H9 (cell line): Measurements from ENCODE around the gene ACP4. TPM values are rescaled to one million over a fixed set of nuclear protein-coding genes. Genes with fewer than 3 reads are reported as not detected.

Experiments
- DNase-seq: peaks from one replicate; pipeline ENCODE4 v3.0.0-alpha.2; 2017
- H2AFZ ChIP-seq: one replicate; pipeline ENCODE4 v1.6.1; 2013; ENCODE audit warnings: mild to moderate bottlenecking, low read length, control low read depth, moderate library complexity
- H2AK5ac ChIP-seq: 2 replicates; pipeline ENCODE4 v1.6.1; 2013; ENCODE audit warnings: low read length, control low read depth, mixed read lengths; ENCODE audit not compliant: insufficient read length
- H2BK120ac ChIP-seq: one replicate; pipeline ENCODE4 v1.6.1; 2013; ENCODE audit warnings: low read depth, mild to moderate bottlenecking, low read length, control low read depth, inconsistent platforms; ENCODE audit not compliant: poor library complexity, severe bottlenecking
- H2BK12ac ChIP-seq: 2 replicates; pipeline ENCODE4 v1.6.1; 2013; ENCODE audit warnings: low read length, control low read depth, mixed read lengths, low read depth; ENCODE audit not compliant: insufficient read length
- H2BK15ac ChIP-seq: 2 replicates; pipeline ENCODE4 v1.6.1; 2013; ENCODE audit warnings: low read depth, low read length, control low read depth
- H2BK20ac ChIP-seq: one replicate; pipeline ENCODE4 v1.6.1; 2013; ENCODE audit warnings: low read depth, mild to moderate bottlenecking, low read length, control low read depth, inconsistent platforms; ENCODE audit not compliant: poor library complexity, severe bottlenecking
- H2BK5ac ChIP-seq: 2 replicates; pipeline ENCODE4 v1.6.1; 2013; ENCODE audit warnings: low read length, control low read depth, mixed read lengths; ENCODE audit not compliant: insufficient read length
- H3K14ac ChIP-seq: 2 replicates; pipeline ENCODE4 v1.6.1; 2013; ENCODE audit warnings: low read length, control low read depth; ENCODE audit not compliant: insufficient read depth
- H3K18ac ChIP-seq: 2 replicates; pipeline ENCODE4 v1.6.1; 2013; ENCODE audit warnings: low read depth, mild to moderate bottlenecking, mixed read lengths, low read length, control low read depth; ENCODE audit not compliant: insufficient read length
- H3K23ac ChIP-seq: 2 replicates; pipeline ENCODE4 v1.6.1; 2013; ENCODE audit warnings: low read length, control low read depth, mixed read lengths, low read depth; ENCODE audit not compliant: insufficient read length
- H3K23me2 ChIP-seq: 2 replicates; pipeline ENCODE4 v1.6.1; 2013; ENCODE audit warnings: low read depth, mild to moderate bottlenecking, mixed read lengths, low read length, control low read depth; ENCODE audit not compliant: insufficient read length, poor library complexity, severe bottlenecking
- H3K27ac ChIP-seq: 2 replicates; pipeline ENCODE4 v1.5.1; 2013; ENCODE audit warnings: low read length, control low read depth, mixed read lengths, low read depth; ENCODE audit not compliant: insufficient read length
- H3K27me3 ChIP-seq: 2 replicates; pipeline ENCODE4 v1.6.1; 2013; ENCODE audit warnings: low read length, control low read depth, inconsistent platforms; ENCODE audit not compliant: insufficient read depth
- H3K4ac ChIP-seq: 2 replicates; pipeline ENCODE4 v1.6.1; 2013; ENCODE audit warnings: low read depth, mild to moderate bottlenecking, control low read depth, inconsistent platforms, low read length, moderate library complexity
- H3K4me1 ChIP-seq: 2 replicates; pipeline ENCODE4 v1.6.1; 2013; ENCODE audit warnings: low read length, control low read depth, inconsistent platforms; ENCODE audit not compliant: insufficient read depth
- H3K4me2 ChIP-seq: 2 replicates; pipeline ENCODE4 v1.6.1; 2013; ENCODE audit warnings: low read length, control low read depth, mixed read lengths; ENCODE audit not compliant: insufficient read length, insufficient read depth
- H3K56ac ChIP-seq: 2 replicates; pipeline ENCODE4 v1.6.1; 2013; ENCODE audit warnings: low read depth, mild to moderate bottlenecking, mixed read lengths, low read length, control low read depth; ENCODE audit not compliant: insufficient read length
- H3K79me1 ChIP-seq: 2 replicates; pipeline ENCODE4 v1.6.1; 2013; ENCODE audit warnings: low read depth, mild to moderate bottlenecking, moderate library complexity, low read length, control low read depth, inconsistent platforms; ENCODE audit not compliant: insufficient read depth, poor library complexity, severe bottlenecking
- H3K79me2 ChIP-seq: 2 replicates; pipeline ENCODE4 v1.6.1; 2013; ENCODE audit warnings: low read length, control low read depth, inconsistent platforms; ENCODE audit not compliant: insufficient read depth
- H3K9ac ChIP-seq: 2 replicates; pipeline ENCODE4 v1.6.1; 2013; ENCODE audit warnings: low read length, control low read depth, mixed read lengths; ENCODE audit not compliant: insufficient read length; ENCODE audit errors: extremely low read depth
- H3K9me3 ChIP-seq: one replicate; pipeline ENCODE4 v1.6.1; 2013; ENCODE audit warnings: low read depth, low read length, inconsistent platforms; ENCODE audit not compliant: control insufficient read depth
- H3T11ph ChIP-seq: one replicate; pipeline ENCODE4 v1.6.1; 2013; ENCODE audit warnings: mild to moderate bottlenecking, low read length, control low read depth, inconsistent platforms
- H4K20me1 ChIP-seq: one replicate; pipeline ENCODE4 v1.6.1; 2013; ENCODE audit not compliant: control insufficient read depth, insufficient read length, insufficient read depth
- H4K5ac ChIP-seq: 2 replicates; pipeline ENCODE4 v1.6.1; 2013; ENCODE audit warnings: low read depth, mild to moderate bottlenecking, mixed read lengths, low read length, control low read depth; ENCODE audit not compliant: insufficient read length
- H4K8ac ChIP-seq: replicated peaks from 2 replicates; pipeline ENCODE4 v1.6.1; 2013; ENCODE audit warnings: low read length, control low read depth, mixed read lengths, low read depth; ENCODE audit not compliant: insufficient read length
- H4K91ac ChIP-seq: 2 replicates; pipeline ENCODE4 v1.6.1; 2013; ENCODE audit warnings: low read depth, mild to moderate bottlenecking, moderate library complexity, mixed read lengths, low read length, control low read depth; ENCODE audit not compliant: insufficient read length
- H3K27ac Mint-ChIP-seq, 3 experiments: 2 replicates in 2 of 3; 3 replicates in 1 of 3; pipeline ENCODE4 v1.8.0; 2020 to 2021; ENCODE audit warnings: mixed read lengths in 3 of 3, mild to moderate bottlenecking in 1 of 3, moderate library complexity in 1 of 3
- H3K27me3 Mint-ChIP-seq: 2 replicates; pipeline ENCODE4 v1.8.0; 2021; ENCODE audit warnings: low read depth, mild to moderate bottlenecking, moderate library complexity, mixed read lengths
- H3K36me3 Mint-ChIP-seq, 3 experiments: 2 replicates in 2 of 3; 3 replicates in 1 of 3; pipeline ENCODE4 v1.8.0; 2020 to 2021; ENCODE audit warnings: low read depth in 3 of 3, mixed read lengths in 3 of 3; ENCODE audit not compliant: insufficient read depth in 1 of 3
- H3K4me1 Mint-ChIP-seq, 2 experiments: 2 replicates each; pipeline ENCODE4 v1.8.0; 2020; ENCODE audit warnings: mixed read lengths in 2 of 2
- H3K4me3 Mint-ChIP-seq, 2 experiments: 2 replicates in 1 of 2; 3 replicates in 1 of 2; pipeline ENCODE4 v1.8.0; 2020 to 2021; ENCODE audit warnings: mild to moderate bottlenecking in 2 of 2, mixed read lengths in 2 of 2, moderate library complexity in 1 of 2
- H3K9me3 Mint-ChIP-seq, 2 experiments: 2 replicates in 1 of 2; 3 replicates in 1 of 2; pipeline ENCODE4 v1.8.0; 2020; ENCODE audit warnings: mild to moderate bottlenecking in 2 of 2, mixed read lengths in 2 of 2, moderate library complexity in 1 of 2
- CTCF ChIP-seq: fragments of 200-600 bp; sonication (generic); conservative IDR thresholded peaks from 3 replicates; pipeline ENCODE4 v1.8.0; 2021; ENCODE audit warnings: antibody characterized with exemption, mild to moderate bottlenecking
- WGBS: extraction: QIAGEN DNeasy Blood & Tissue Kit; methylation state at CpG from one replicate; pipeline ENCODE4 v1.1.7; 2013; ENCODE audit warnings: missing lambda C conversion rate, low lambda C conversion rate, mixed read lengths; ENCODE audit not compliant: insufficient read length; ENCODE audit errors: extremely low coverage; 5-methylcytosine and 5-hydroxymethylcytosine counted together
- total RNA-seq: library from RNA; stranded (reverse); gene quantifications from 2 replicates; pipeline ENCODE4 v1.2.1, GENCODE V29; 2021

ACP4 gene
- total RNA-seq, 1 experiment from 2014 or later, result not detected

- WGBS, result no CpG with 5 or more reads among the region's 3 CpGs
- Histone ChIP-seq H3K9me3 (no peaks in the 10 kb centered on the region), H2BK120ac (no peak overlapping the region), H3K4me2 (no peak overlapping the region), H4K20me1 (peaks cover 4% of the 10 kb centered on the region), H3K23ac (no peak overlapping the region), H2BK20ac (no peak overlapping the region), H3K9ac (no peak overlapping the region), H4K8ac (no peak overlapping the region), H2AFZ (no peak overlapping the region), H3K27me3 (no peaks in the 10 kb centered on the region), H3T11ph (no peak overlapping the region), H4K5ac (no peak overlapping the region), H4K91ac (no peak overlapping the region), H3K4ac (no peak overlapping the region), H3K56ac (no peak overlapping the region), H3K27ac (no peak overlapping the region), H3K23me2 (peaks cover 11% of the 10 kb centered on the region), H2AK5ac (no peak overlapping the region), H3K4me1 (peaks cover 5% of the 10 kb centered on the region; the same call in 1 of the 2 replicates), H3K14ac (no peak overlapping the region), H2BK12ac (no peak overlapping the region), H3K79me2 (peaks cover 25% of the 10 kb centered on the region; the same call in 1 of the 2 replicates), H2BK5ac (no peak overlapping the region), H3K79me1 (peaks cover 9% of the 10 kb centered on the region), H2BK15ac (no peak overlapping the region), H3K18ac (no peak overlapping the region)
- H3K27me3 Mint-ChIP-seq, result peaks cover 2% of the 10 kb centered on the region
- peaks cover 19 to 31% of the 10 kb centered on the region in 2 experiments for H3K4me1 Mint-ChIP-seq
- no peak for DNase-seq
- H3K4me3 Mint-ChIP-seq, result no peak overlapping the region
- peaks cover 2 to 7% of the 10 kb centered on the region in 2 experiments; a peak in 4 of 5 replicates for H3K9me3 Mint-ChIP-seq
- no peak overlapping the region; a peak in 1 of 7 replicates for H3K27ac Mint-ChIP-seq
- H3K36me3 Mint-ChIP-seq, result peaks cover 46 to 90% (median 71%) of the 10 kb centered on the region in 3 experiments
- TF ChIP-seq CTCF, result no peak
Measured at GRCh38 chr19:50799547-50799851, 9.3 kb downstream of the ACP4 start.
